Measurements from ENCODE around the gene PACSIN3.

DNA sequence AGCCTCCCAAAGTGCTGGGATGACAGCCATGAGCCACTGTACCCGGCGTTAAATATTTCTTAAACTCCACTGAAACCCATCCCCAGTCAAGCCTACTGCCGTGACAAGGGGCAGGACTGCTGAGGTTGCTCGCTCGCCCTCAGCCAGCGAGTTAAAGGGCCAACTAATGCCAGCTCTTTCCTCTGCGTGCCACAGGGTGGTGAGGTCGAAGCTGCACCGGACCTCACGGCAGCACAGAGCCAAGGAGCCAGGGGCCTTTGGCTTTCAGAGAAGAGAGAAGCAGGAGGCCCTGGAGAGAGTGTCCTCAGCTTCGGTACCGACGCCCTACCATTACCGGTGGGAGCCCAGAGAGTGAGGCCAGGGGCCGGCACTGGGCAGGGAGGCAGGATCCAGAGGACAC lies 22.3 kb downstream of the PACSIN3 start:
- TF ChIP-seq POLR2A (IDR thresholded peaks at IDR 0.05): no peak
- TF ChIP-seq, protein P1, sequence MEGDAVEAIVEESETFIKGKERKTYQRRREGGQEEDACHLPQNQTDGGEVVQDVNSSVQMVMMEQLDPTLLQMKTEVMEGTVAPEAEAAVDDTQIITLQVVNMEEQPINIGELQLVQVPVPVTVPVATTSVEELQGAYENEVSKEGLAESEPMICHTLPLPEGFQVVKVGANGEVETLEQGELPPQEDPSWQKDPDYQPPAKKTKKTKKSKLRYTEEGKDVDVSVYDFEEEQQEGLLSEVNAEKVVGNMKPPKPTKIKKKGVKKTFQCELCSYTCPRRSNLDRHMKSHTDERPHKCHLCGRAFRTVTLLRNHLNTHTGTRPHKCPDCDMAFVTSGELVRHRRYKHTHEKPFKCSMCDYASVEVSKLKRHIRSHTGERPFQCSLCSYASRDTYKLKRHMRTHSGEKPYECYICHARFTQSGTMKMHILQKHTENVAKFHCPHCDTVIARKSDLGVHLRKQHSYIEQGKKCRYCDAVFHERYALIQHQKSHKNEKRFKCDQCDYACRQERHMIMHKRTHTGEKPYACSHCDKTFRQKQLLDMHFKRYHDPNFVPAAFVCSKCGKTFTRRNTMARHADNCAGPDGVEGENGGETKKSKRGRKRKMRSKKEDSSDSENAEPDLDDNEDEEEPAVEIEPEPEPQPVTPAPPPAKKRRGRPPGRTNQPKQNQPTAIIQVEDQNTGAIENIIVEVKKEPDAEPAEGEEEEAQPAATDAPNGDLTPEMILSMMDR (IDR thresholded peaks at IDR 0.05): no peak
